Type B pancreatic cell (in vitro differentiated cells): ENCODE data around the gene CRYZL1. TPM values are rescaled to one million over a fixed set of nuclear protein-coding genes. Genes with fewer than 3 reads are reported as not detected.
"Not testable (repeated sequence)": the region's sequence is repeated elsewhere in the genome, so short reads cannot be mapped to it uniquely, and the experiment has no call there.

Experiments used
- DNase-seq: peaks from one replicate; pipeline ENCODE4 v3.0.0; 2021; ENCODE audit warnings: mixed read lengths; ENCODE audit not compliant: unreplicated experiment; ENCODE audit errors: extremely low spot score
- H3K27ac Mint-ChIP-seq: 2 replicates; pipeline ENCODE4 v1.8.0; 2021; ENCODE audit warnings: mild to moderate bottlenecking, mixed read lengths
- H3K27me3 Mint-ChIP-seq: 2 replicates; pipeline ENCODE4 v1.8.0; 2021; ENCODE audit warnings: mixed read lengths
- H3K36me3 Mint-ChIP-seq: 2 replicates; pipeline ENCODE4 v1.8.0; 2021; ENCODE audit warnings: mixed read lengths
- H3K4me1 Mint-ChIP-seq: one replicate; pipeline ENCODE4 v1.8.0; 2021; ENCODE audit warnings: mixed read lengths; ENCODE audit not compliant: unreplicated experiment
- H3K4me3 Mint-ChIP-seq: 2 replicates; pipeline ENCODE4 v1.8.0; 2021; ENCODE audit warnings: mild to moderate bottlenecking, mixed read lengths
- H3K9me3 Mint-ChIP-seq: 2 replicates; pipeline ENCODE4 v1.8.0; 2021; ENCODE audit warnings: mixed read lengths
- total RNA-seq: library from RNA; stranded (reverse); gene quantifications from 2 replicates; pipeline ENCODE4 v1.2.1, GENCODE V29; 2021; ENCODE audit warnings: low replicate concordance
- TF ChIP-seq, protein P1 (sequence below): fragments of 200-600 bp; sonication (generic); conservative IDR thresholded peaks from 2 replicates; pipeline ENCODE4 v1.5.0; 2021; ENCODE audit warnings: antibody characterized with exemption, mild to moderate bottlenecking

Gene CRYZL1
- total RNA-seq, 1 donor from 2014 or later = 50.4 TPM

DNA sequence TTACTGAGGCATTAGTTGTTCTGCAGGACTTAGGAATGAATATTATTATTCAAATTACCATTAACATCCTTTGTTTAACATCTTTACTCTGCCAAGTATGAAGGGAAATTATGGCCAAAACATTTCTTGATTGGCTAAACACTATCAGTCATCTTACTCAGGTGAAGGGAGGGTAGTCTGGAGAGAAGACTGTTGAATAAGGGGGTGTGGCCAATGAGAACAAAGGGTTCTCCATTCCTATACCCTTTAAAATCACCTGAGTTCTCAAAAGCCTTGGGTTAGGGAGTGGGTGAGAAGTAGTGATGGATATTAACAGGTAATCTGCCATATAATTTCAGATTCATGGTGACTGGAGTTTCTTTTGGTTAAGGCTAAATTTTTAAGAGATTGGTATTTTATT lies 19.3 kb downstream of the CRYZL1 start:
- no peak overlapping the region for H3K27ac Mint-ChIP-seq
- peaks cover 8% of the 10 kb centered on the region for H3K4me1 Mint-ChIP-seq
- peaks cover 5% of the 10 kb centered on the region for H3K9me3 Mint-ChIP-seq

DNA sequence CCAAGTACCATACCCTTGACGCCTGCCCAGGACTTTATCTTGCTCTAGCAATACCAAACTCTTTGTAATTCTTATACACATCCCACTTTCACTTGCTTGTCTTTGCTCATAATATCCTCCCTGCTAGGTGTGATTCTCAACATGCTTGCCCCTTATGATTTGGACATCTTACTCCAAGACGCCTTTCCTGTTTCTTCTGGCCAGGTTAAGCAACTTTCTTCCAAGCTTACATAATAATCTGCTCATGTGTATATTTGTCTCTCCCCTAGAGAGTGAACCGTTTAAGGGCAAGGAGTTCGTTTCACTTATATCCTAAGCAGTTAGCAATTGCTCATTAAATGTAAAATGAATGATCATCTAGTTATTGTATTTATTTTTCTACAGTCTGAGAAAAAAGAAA lies 21.8 kb downstream of the CRYZL1 start:
- Mint-ChIP-seq H3K9me3 (peaks cover 5% of the 10 kb centered on the region), H3K27ac (no peak overlapping the region), H3K27me3 (no peaks in the 10 kb centered on the region), H3K36me3 (peaks cover 34% of the 10 kb centered on the region), H3K4me3 (no peak overlapping the region), H3K4me1 (peaks cover 8% of the 10 kb centered on the region)
- TF ChIP-seq, protein P1, sequence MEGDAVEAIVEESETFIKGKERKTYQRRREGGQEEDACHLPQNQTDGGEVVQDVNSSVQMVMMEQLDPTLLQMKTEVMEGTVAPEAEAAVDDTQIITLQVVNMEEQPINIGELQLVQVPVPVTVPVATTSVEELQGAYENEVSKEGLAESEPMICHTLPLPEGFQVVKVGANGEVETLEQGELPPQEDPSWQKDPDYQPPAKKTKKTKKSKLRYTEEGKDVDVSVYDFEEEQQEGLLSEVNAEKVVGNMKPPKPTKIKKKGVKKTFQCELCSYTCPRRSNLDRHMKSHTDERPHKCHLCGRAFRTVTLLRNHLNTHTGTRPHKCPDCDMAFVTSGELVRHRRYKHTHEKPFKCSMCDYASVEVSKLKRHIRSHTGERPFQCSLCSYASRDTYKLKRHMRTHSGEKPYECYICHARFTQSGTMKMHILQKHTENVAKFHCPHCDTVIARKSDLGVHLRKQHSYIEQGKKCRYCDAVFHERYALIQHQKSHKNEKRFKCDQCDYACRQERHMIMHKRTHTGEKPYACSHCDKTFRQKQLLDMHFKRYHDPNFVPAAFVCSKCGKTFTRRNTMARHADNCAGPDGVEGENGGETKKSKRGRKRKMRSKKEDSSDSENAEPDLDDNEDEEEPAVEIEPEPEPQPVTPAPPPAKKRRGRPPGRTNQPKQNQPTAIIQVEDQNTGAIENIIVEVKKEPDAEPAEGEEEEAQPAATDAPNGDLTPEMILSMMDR = no peak
- no peak for DNase-seq

More for the DNA sequence above, 19.3 kb downstream of the CRYZL1 start:
- Mint-ChIP-seq H3K27me3 (no peaks in the 10 kb centered on the region), H3K4me3 (no peak overlapping the region), H3K36me3 (peaks cover 33% of the 10 kb centered on the region)
- TF ChIP-seq, protein P1 = no peak
- DNase-seq = no peak

DNA sequence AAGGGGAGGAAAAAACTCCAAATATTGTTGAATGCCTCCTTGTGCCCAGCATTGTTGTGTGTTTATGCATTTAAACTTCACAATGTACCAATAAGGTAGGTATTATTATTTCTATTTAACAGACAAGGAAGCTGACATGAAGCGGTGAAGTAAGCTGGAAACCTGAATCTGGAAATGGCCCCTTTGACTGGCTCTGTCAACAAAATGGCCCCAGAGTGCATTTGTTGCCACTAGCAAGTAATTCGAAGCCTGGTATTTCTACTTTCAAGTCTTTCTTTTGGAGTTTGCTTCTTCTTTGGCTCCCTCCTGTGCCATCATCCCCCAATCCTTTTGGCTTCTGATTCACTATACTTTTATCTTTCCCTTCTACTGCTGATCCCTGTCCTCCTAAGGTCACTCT lies 23.1 kb downstream of the CRYZL1 start:
- H3K4me1 Mint-ChIP-seq = peaks cover 8% of the 10 kb centered on the region
- TF ChIP-seq, protein P1 = no peak
- H3K36me3 Mint-ChIP-seq = peaks cover 38% of the 10 kb centered on the region
- H3K4me3 Mint-ChIP-seq = no peak overlapping the region
- no peaks in the 10 kb centered on the region for H3K27me3 Mint-ChIP-seq
- peaks cover 5% of the 10 kb centered on the region for H3K9me3 Mint-ChIP-seq
- H3K27ac Mint-ChIP-seq = no peak overlapping the region
- no peak for DNase-seq

DNA sequence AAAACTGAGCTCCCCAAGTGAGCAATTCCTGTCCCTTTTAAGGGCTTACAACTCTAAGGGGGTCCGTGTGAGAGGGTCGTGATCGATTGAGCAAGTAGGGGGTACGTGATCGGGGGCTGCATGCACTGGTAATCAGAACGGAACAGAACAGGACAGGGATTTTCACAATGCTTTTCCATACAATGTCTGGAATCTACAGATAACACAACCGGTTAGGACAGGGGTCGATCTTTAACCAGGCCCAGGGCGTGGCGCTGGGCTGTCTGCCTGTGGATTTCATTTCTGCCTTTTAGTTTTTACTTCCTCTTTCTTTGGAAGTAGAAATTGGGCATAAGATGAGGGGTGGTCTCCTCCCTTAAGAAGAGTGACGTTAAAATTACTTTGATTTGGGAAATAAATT lies 24.0 kb downstream of the CRYZL1 start:
- H3K4me3 Mint-ChIP-seq, H3K27me3 Mint-ChIP-seq, H3K4me1 Mint-ChIP-seq, H3K9me3 Mint-ChIP-seq, DNase-seq: not testable (repeated sequence)
- H3K36me3 Mint-ChIP-seq = peaks cover 40% of the 10 kb centered on the region
- H3K27ac Mint-ChIP-seq = peak overlapping the region; percentile 3

DNA sequence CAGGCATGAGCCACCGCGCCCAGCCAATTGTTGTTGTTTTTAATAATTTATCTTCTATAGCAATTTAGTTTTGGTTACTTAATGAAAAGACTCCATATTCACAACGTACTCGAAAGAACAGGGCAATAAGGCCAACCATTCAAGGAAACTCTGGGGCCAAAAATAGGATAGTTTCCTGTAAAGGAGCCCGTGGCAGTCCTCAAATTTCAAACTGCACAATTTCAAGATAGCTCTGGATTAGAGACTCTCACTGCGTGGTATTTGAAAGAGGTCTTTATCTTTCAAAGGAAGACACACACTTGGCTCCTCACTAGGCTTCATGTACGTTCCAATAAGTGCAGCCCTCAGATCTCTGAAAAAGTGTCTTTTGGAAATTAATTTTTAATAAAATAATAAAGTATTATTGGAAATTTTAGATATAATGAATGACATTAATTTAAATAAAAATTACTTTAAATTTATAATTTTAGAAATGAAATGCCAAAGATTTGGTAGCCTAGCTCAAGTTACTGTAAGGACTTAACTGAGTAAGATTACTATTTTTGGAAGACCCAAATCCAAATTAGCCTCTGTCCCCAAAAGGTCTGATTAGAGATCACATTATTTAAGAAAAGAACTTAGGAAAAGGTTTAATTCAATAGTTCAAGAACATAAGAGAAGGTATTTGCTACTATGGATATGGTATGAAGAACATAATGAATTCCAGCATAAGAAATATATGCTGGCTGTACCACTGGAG lies 30.4 kb downstream of the CRYZL1 start:
- H3K4me3 Mint-ChIP-seq = no peak overlapping the region
- no peak overlapping the region for H3K27ac Mint-ChIP-seq
- no peaks in the 10 kb centered on the region for H3K27me3 Mint-ChIP-seq
- no peaks in the 10 kb centered on the region for H3K9me3 Mint-ChIP-seq
- H3K36me3 Mint-ChIP-seq = peaks cover 11% of the 10 kb centered on the region
- H3K4me1 Mint-ChIP-seq = no peaks in the 10 kb centered on the region
- TF ChIP-seq, protein P1 = no peak
- DNase-seq = no peak

DNA sequence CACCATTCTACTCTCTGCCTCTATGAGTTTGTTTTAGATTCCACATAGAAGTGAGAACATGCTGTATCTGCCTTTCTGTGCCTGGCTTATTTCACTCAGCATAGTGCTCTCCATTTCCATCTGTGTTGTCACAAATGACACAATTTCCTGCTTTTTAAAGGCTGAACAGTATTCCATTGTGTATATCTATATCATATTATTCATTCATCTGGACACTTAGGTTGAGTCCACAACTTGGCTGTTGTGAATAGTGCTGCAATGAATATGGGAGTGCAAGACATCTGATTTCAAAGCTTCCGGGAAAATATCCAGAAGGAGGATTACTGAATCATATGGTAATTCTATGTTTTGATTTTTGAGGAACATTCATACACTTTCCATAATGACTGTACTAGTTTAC lies 33.0 kb downstream of the CRYZL1 start:
- peak overlapping the region; percentile 8 for H3K27ac Mint-ChIP-seq
- peaks cover 12% of the 10 kb centered on the region for H3K36me3 Mint-ChIP-seq
- TF ChIP-seq, protein P1 = no peak
- no peaks in the 10 kb centered on the region for H3K27me3 Mint-ChIP-seq
- H3K4me1 Mint-ChIP-seq = peaks cover 4% of the 10 kb centered on the region
- H3K9me3 Mint-ChIP-seq = no peaks in the 10 kb centered on the region
- DNase-seq = no peak
- no peak overlapping the region for H3K4me3 Mint-ChIP-seq
